Lung (tissue), 12 donors: ENCODE measurements around the gene FTCDNL1. TPM values are rescaled to one million over a fixed set of nuclear protein-coding genes. Genes with fewer than 3 reads are reported as not detected.

Source experiments
- ATAC-seq: fragments of 200-7000 bp; cut with Tn5 transposase; one replicate; pipeline ENCODE4 v1.9.1; 2020; ENCODE audit warnings: moderate number of reproducible peaks; ENCODE audit not compliant: insufficient read depth, low FRiP score
- DNase-seq, 3 donors: peaks; one replicate each; pipeline ENCODE4 v3.0.0-alpha.2; 2013 to 2017
- H3K27ac ChIP-seq, 2 donors: one replicate each; pipeline ENCODE4 v1.5.1; 2013; ENCODE audit warnings: mild to moderate bottlenecking in 2 of 2, moderate library complexity in 2 of 2, control low read depth in 1 of 2, inconsistent platforms in 1 of 2, low read depth in 1 of 2, low read length in 1 of 2
- H3K27me3 ChIP-seq, 3 donors: one replicate each; pipeline ENCODE4 v1.5.1; 2013; ENCODE audit warnings: low read length in 2 of 3; ENCODE audit not compliant: control insufficient read depth in 3 of 3, insufficient read depth in 3 of 3
- H3K36me3 ChIP-seq, 4 donors: one replicate each; pipeline ENCODE4 v1.5.1; 2013; ENCODE audit warnings: low read length in 4 of 4, mild to moderate bottlenecking in 1 of 4, moderate library complexity in 1 of 4; ENCODE audit not compliant: control insufficient read depth in 4 of 4, insufficient read depth in 4 of 4
- H3K4me1 ChIP-seq, 5 donors: one replicate each; pipeline ENCODE4 v1.5.1; 2013; ENCODE audit warnings: low read length in 5 of 5, mild to moderate bottlenecking in 2 of 5, moderate library complexity in 1 of 5; ENCODE audit not compliant: control insufficient read depth in 5 of 5, insufficient read depth in 5 of 5
- H3K4me3 ChIP-seq: one replicate; pipeline ENCODE4 v1.5.1; 2013; ENCODE audit warnings: mild to moderate bottlenecking, control low read depth, moderate library complexity
- H3K9ac ChIP-seq, 2 donors: one replicate each; pipeline ENCODE4 v1.5.1; 2013; ENCODE audit warnings: low read length in 2 of 2, control low read depth in 1 of 2; ENCODE audit not compliant: insufficient read depth in 1 of 2
- H3K9me3 ChIP-seq, 4 donors: one replicate each; pipeline ENCODE4 v1.5.1; 2013; ENCODE audit warnings: low read length in 3 of 4, mild to moderate bottlenecking in 1 of 4, moderate library complexity in 1 of 4; ENCODE audit not compliant: control insufficient read depth in 4 of 4, insufficient read depth in 3 of 4
- CTCF ChIP-seq: IDR thresholded peaks from 2 replicates; pipeline ENCODE4 v1.5.1; 2012; ENCODE audit warnings: mild to moderate bottlenecking; ENCODE audit errors: control extremely low read depth, extremely low read depth
- WGBS, 2 donors: extraction: QIAGEN DNeasy Blood & Tissue Kit; methylation state at CpG; one replicate each; pipeline ENCODE4 v1.1.7; 2013; 5-methylcytosine and 5-hydroxymethylcytosine counted together
- polyA plus RNA-seq, 2 donors: library from polyadenylated mRNA; stranded (reverse); fragments of 200-250 nt; gene quantifications; one replicate each; pipeline ENCODE4 v1.2.1, GENCODE V29; 2013
- total RNA-seq, 2 donors: library from RNA; depleted of rRNA in 1 of 2; stranded (reverse); fragments of >200 nt in 1 of 2; gene quantifications; one replicate each; pipeline ENCODE4 v1.2.1, GENCODE V29; 2014 to 2021
- donor health status: control.
- donor health status: control.
- donor health status: Bipolar disorder and iron deficiency.
- donor health status: healthy.
- donor health status: DM: yes; HTN: yes; CAD: no.

FTCDNL1 gene
- total and polyA plus RNA-seq, 4 donors: 1.3 to 2.8 (median 1.8) TPM

GRCh38 chr2:199819746-199820145 is 31.2 kb downstream of the FTCDNL1 start:
- ATAC-seq (no peak), DNase-seq (no peak)
- no peak overlapping the region for H3K9ac ChIP-seq
- no peaks in the 10 kb centered on the region for H3K9me3 ChIP-seq
- H3K36me3 ChIP-seq: no peaks in the 10 kb centered on the region
- TF ChIP-seq CTCF: no peak
- no peaks in the 10 kb centered on the region for H3K4me1 ChIP-seq
- no peak overlapping the region for H3K4me3 ChIP-seq
- H3K27me3 ChIP-seq: no peaks in the 10 kb centered on the region
- no peak overlapping the region for H3K27ac ChIP-seq

- Histone ChIP-seq H3K4me1 (no peaks in the 10 kb centered on the region), H3K27me3 (no peaks in the 10 kb centered on the region), H3K36me3 (no peaks in the 10 kb centered on the region), H3K9ac (no peak overlapping the region), H3K9me3 (no peaks in the 10 kb centered on the region), H3K4me3 (no peak overlapping the region), H3K27ac (no peak overlapping the region)
- 85 to 87% methylated on average over 2 of the region's 2 CpGs for WGBS, 2 donors
- no peak for ATAC-seq
- DNase-seq: no peak
- TF ChIP-seq CTCF: no peak
Measured at GRCh38 chr2:199818754-199819153, 32.2 kb downstream of the FTCDNL1 start.

GRCh38 chr2:199818026-199818425 is 33.0 kb downstream of the FTCDNL1 start:
- Histone ChIP-seq H3K36me3 (no peaks in the 10 kb centered on the region), H3K9me3 (no peaks in the 10 kb centered on the region), H3K9ac (no peak overlapping the region), H3K4me1 (no peaks in the 10 kb centered on the region), H3K27me3 (no peaks in the 10 kb centered on the region), H3K27ac (no peak overlapping the region), H3K4me3 (no peak overlapping the region)
- no peak for TF ChIP-seq CTCF
- DNase-seq (no peak), ATAC-seq (no peak)
- WGBS, 2 donors: 43 to 54% methylated on average over 2 of the region's 2 CpGs

- H3K9ac ChIP-seq: no peak overlapping the region
- TF ChIP-seq CTCF: no peak
- DNase-seq: no peak
- no peak overlapping the region for H3K27ac ChIP-seq
- no peaks in the 10 kb centered on the region for H3K27me3 ChIP-seq
- H3K4me1 ChIP-seq: peaks cover 0 to 5% (median 0%) of the 10 kb centered on the region in 5 donors
- H3K4me3 ChIP-seq: no peak overlapping the region
- no peak for ATAC-seq
- H3K9me3 ChIP-seq: no peaks in the 10 kb centered on the region
- no peaks in the 10 kb centered on the region for H3K36me3 ChIP-seq
Measured at GRCh38 chr2:199814817-199815211, 36.2 kb downstream of the FTCDNL1 start.
